ENCODE measurements around the gene BRD9.

- TF ChIP-seq TAF1 (IDR thresholded peaks at IDR 0.05; ENCODE audit: borderline replicate concordance, insufficient read depth, low read length) (no peak), POLR2AphosphoS5 (IDR thresholded peaks at IDR 0.05; ENCODE audit: low read depth, low read length) (no peak), REST (IDR thresholded peaks at IDR 0.05; ENCODE audit: insufficient read depth in 1 of 2, low read depth in 2 of 2, low read length in 2 of 2) (no peak)
Observed at GRCh38 chr5:887947-888637, 4.5 kb downstream of the BRD9 start.

All from PFSK-1 (cell line).